OCI-LY1 (cell line): ENCODE results near the gene CREG1.

Source experiments
- CTCF ChIP-seq: fragments of 200-600 bp; sonication (generic), shearing (Covaris generic); IDR thresholded peaks from 2 replicates; pipeline ENCODE4 v1.5.1; 2017; ENCODE audit warnings: mild to moderate bottlenecking, antibody characterized with exemption, low read length, moderate library complexity, mixed read lengths
- EZH2 ChIP-seq: fragments of 200-600 bp; sonication (generic), shearing (Covaris generic); IDR thresholded peaks from 2 replicates; pipeline ENCODE4 v1.8.0; 2017; ENCODE audit warnings: borderline replicate concordance, mixed run types, mild to moderate bottlenecking, antibody characterized with exemption, low read length, moderate library complexity, mixed read lengths

GRCh38 chr1:167515461-167515860 lies 38.1 kb downstream of the CREG1 start:
- TF ChIP-seq CTCF = no peak
- no peak for TF ChIP-seq EZH2
